PFSK-1 (cell line): Measurements from ENCODE around the gene REPS2.

Source experiments
- POLR2AphosphoS5 ChIP-seq: IDR thresholded peaks from 2 replicates; pipeline ENCODE4 v1.6.1; 2012; ENCODE audit warnings: low read depth, mild to moderate bottlenecking, control low read depth, low read length, moderate library complexity
- REST ChIP-seq, 2 experiments: IDR thresholded peaks; 2 replicates each; pipeline versions ENCODE4 v1.6.1 to v1.8.0; 2011 to 2012; ENCODE audit warnings: low read depth in 2 of 2, low read length in 2 of 2, control low read depth in 1 of 2, inconsistent platforms in 1 of 2, mild to moderate bottlenecking in 1 of 2, moderate library complexity in 1 of 2; ENCODE audit not compliant: insufficient read depth in 1 of 2

- TF ChIP-seq REST (IDR thresholded peaks at IDR 0.05; ENCODE audit: insufficient read depth in 1 of 2, low read depth in 2 of 2, low read length in 2 of 2) (no peak), POLR2AphosphoS5 (no peak)
Measured at GRCh38 chrX:17067534-17067933, 121.1 kb downstream of the REPS2 start.
